K562 (cell line): Measurements from ENCODE around the gene METTL23. TPM values are rescaled to one million over a fixed set of nuclear protein-coding genes. Genes with fewer than 3 reads are reported as not detected.
A peak's percentile ranks its signal among the peaks of the same experiment; 100 is the strongest.

Experiments
- ATAC-seq: fragments of 200-7000 bp; cut with Tn5 transposase; 3 replicates; pipeline ENCODE4 v1.9.1; 2020; ENCODE audit warnings: moderate library complexity
- BruUV-seq: library from RNA; stranded (reverse); fragments of 400-500 nt; replicated peaks from 2 replicates; lab custom pipeline; 2021; lab: Mats Ljungman, UMichigan
- CTCF ChIA-PET: fragments of 300-600 bp; formaldehyde crosslinking; extraction: SDS; loops from one replicate; lab custom pipeline; 2021; ENCODE audit warnings: low intra/inter-chr PET ratio; lab: Yijun Ruan, JAX
- POLR2A ChIA-PET: fragments of 300-600, 350-650 bp; sonication (Branson Sonifier 250); formaldehyde crosslinking; extraction: SDS; loops from one replicate; lab custom pipeline; 2021; ENCODE audit warnings: antibody characterized with exemption, inconsistent platforms; lab: Yijun Ruan, JAX
- DNase-seq, 4 experiments: peaks; one replicate each; pipeline versions ENCODE4 v3.0.0 to v3.0.0-alpha.2; 2011 to 2018; ENCODE audit warnings: low spot score in 3 of 4, mixed read lengths in 3 of 4; ENCODE audit errors: extremely low read depth in 1 of 4
- FAIRE-seq: peaks from 2 replicates; lab custom pipeline; 2011; peaks lifted over from hg19 to GRCh38; lab: Jason Lieb, UNC
- H2AFZ ChIP-seq: 2 replicates; pipeline ENCODE4 v1.6.0; 2011; ENCODE audit warnings: low read depth, low read length, control low read depth, inconsistent platforms
- H3K27ac ChIP-seq: fragments of 200-600 bp; 3 replicates; pipeline ENCODE4 v1.8.0; 2011; ENCODE audit warnings: low read depth, mild to moderate bottlenecking, control low read depth, inconsistent platforms, low read length, moderate library complexity, mixed read lengths; ENCODE audit errors: extremely low read depth
- H3K27me3 ChIP-seq, 2 experiments: fragments of 300-600 bp in 1 of 2; 2 replicates in 1 of 2; 3 replicates in 1 of 2; pipeline versions ENCODE4 v1.6.0 to v1.8.0; 2011; ENCODE audit warnings: inconsistent platforms in 2 of 2, low read length in 2 of 2, mild to moderate bottlenecking in 1 of 2, mixed read lengths in 1 of 2, moderate library complexity in 1 of 2; ENCODE audit not compliant: control insufficient read depth in 2 of 2, insufficient read depth in 2 of 2
- H3K36me3 ChIP-seq: fragments of 300-600 bp; 3 replicates; pipeline ENCODE4 v1.8.0; 2011; ENCODE audit warnings: mild to moderate bottlenecking, low read length, inconsistent platforms; ENCODE audit not compliant: control insufficient read depth, insufficient read depth
- H3K4me1 ChIP-seq, 2 experiments: fragments of 200-600 bp in 1 of 2; replicated peaks in 1 of 2; 2 replicates in 1 of 2; 3 replicates in 1 of 2; pipeline versions ENCODE4 v1.5.1 to v1.8.0; 2011; ENCODE audit warnings: inconsistent platforms in 2 of 2, low read length in 2 of 2, mild to moderate bottlenecking in 1 of 2, mixed read lengths in 1 of 2, moderate library complexity in 1 of 2; ENCODE audit not compliant: control insufficient read depth in 2 of 2, insufficient read depth in 2 of 2
- H3K4me2 ChIP-seq: 2 replicates; pipeline ENCODE4 v1.6.1; 2011; ENCODE audit warnings: low read length, control low read depth, inconsistent platforms, mixed read lengths; ENCODE audit not compliant: insufficient read depth
- H3K4me3 ChIP-seq: fragments of 200-600 bp; sonication (generic), shearing (Covaris generic); 2 replicates; pipeline ENCODE4 v1.5.1; 2016; ENCODE audit warnings: control low read depth, inconsistent platforms
- H3K79me2 ChIP-seq: fragments of 200-600 bp; 3 replicates; pipeline ENCODE4 v1.8.0; 2011; ENCODE audit warnings: low read length, inconsistent platforms; ENCODE audit not compliant: control insufficient read depth, insufficient read depth
- H3K9ac ChIP-seq, 2 experiments: 2 replicates each; pipeline versions ENCODE4 v1.6.0 to v1.6.1; 2011; ENCODE audit warnings: low read depth in 2 of 2, low read length in 2 of 2, control low read depth in 1 of 2, inconsistent platforms in 1 of 2, mild to moderate bottlenecking in 1 of 2, mixed read lengths in 1 of 2; ENCODE audit not compliant: insufficient read depth in 1 of 2
- H3K9me1 ChIP-seq: one replicate; pipeline ENCODE4 v1.6.0; 2011; ENCODE audit warnings: inconsistent platforms, mild to moderate bottlenecking, low read length, moderate library complexity; ENCODE audit not compliant: control insufficient read depth, insufficient read depth
- H3K9me3 ChIP-seq: replicated peaks from 2 replicates; pipeline ENCODE4 v1.5.1; 2011; ENCODE audit warnings: low read depth, low read length, inconsistent platforms; ENCODE audit not compliant: control insufficient read depth, insufficient read depth
- H4K20me1 ChIP-seq: replicated peaks from 2 replicates; pipeline ENCODE4 v1.6.1; 2011; ENCODE audit warnings: low read length, inconsistent platforms, mixed read lengths; ENCODE audit not compliant: control insufficient read depth, insufficient read depth
- C11orf30 ChIP-seq: fragments of 450-650 bp; IDR thresholded peaks from 2 replicates; pipeline ENCODE4 v1.6.1; 2016; ENCODE audit warnings: low read depth, mild to moderate bottlenecking
- HDAC1 ChIP-seq, 2 experiments: fragments of 450-650 bp; IDR thresholded peaks; 2 replicates each; pipeline ENCODE4 v1.6.1; 2016 to 2017; ENCODE audit warnings: inconsistent platforms in 1 of 2, mild to moderate bottlenecking in 1 of 2, moderate library complexity in 1 of 2
- MAFG ChIP-seq: fragments of 450-650 bp; conservative IDR thresholded peaks from 2 replicates; pipeline ENCODE4 v1.6.1; 2016; ENCODE audit warnings: missing genetic modification characterization, missing compliant biosample characterization
- MAFK ChIP-seq: IDR thresholded peaks from 2 replicates; pipeline ENCODE4 v1.6.1; 2011; ENCODE audit warnings: low read length, improper control_type of control experiment
- MYC ChIP-seq, 2 experiments: fragments of 250-450 bp in 1 of 2; sonication (Bioruptor Pico) in 1 of 2; IDR thresholded peaks; 2 replicates each; pipeline versions ENCODE4 v1.5.1 to v1.6.1; 2012 to 2021; ENCODE audit warnings: low read depth in 2 of 2, borderline replicate concordance in 1 of 2, improper control_type of control experiment in 1 of 2, low read length in 1 of 2, mild to moderate bottlenecking in 1 of 2, moderate library complexity in 1 of 2
- ZNF316 ChIP-seq: fragments of 450-650 bp; IDR thresholded peaks from 2 replicates; pipeline ENCODE4 v1.6.1; 2016
- WGBS: fragments of 100-300 bp; shearing (Covaris generic); methylation state at CpG from one replicate; pipeline ENCODE4 v1.1.6; 2016; ENCODE audit warnings: low coverage, mixed read lengths; ENCODE audit not compliant: insufficient coverage; ENCODE audit errors: missing lambda C conversion rate; 5-methylcytosine and 5-hydroxymethylcytosine counted together
- in situ Hi-C: fragments of 300-500 bp; cut with MboI; formaldehyde crosslinking; loops from 4 replicates; pipeline ENCODE4 v1.15.0; 2018; ENCODE audit warnings: inconsistent platforms, mixed read lengths
- intact Hi-C: fragments of 100-400 bp; cut with micrococcal nuclease; formaldehyde crosslinking; loops from 2 replicates; pipeline ENCODE4 v1.14.2; 2022
- polyA plus RNA-seq, 8 experiments: library from polyadenylated mRNA; depleted of rRNA in 4 of 8; stranded (reverse) in 5 of 8; unstranded in 3 of 8; fragments of >200 nt; fragmentation: Nextera tagmentation in 2 of 8; fragmentation: Illumina TruSeq in 1 of 8; extraction: Ambion mirVana in 2 of 8; extraction: Trizol in 1 of 8; gene quantifications; 2 replicates each; pipeline versions ENCODE4 v1.2.1 to v1.2.3, GENCODE V29; 2011 to 2014; ENCODE audit warnings: inconsistent platforms in 1 of 8, missing spikeins in 1 of 8
- total RNA-seq, 7 experiments: library from RNA; depleted of rRNA in 6 of 7; stranded (reverse); fragments of >200 nt in 6 of 7; fragmentation: Illumina TruSeq in 2 of 7; extraction: Trizol in 2 of 7; gene quantifications; 2 replicates each; pipeline versions ENCODE4 v1.2.1 to v1.2.3, GENCODE V29; 2011 to 2021; ENCODE audit warnings: low replicate concordance in 1 of 7

Gene METTL23
- total and polyA plus RNA-seq, 9 of the 15 experiments (the other 6 are each of a cell fraction or from before 2014, with no cell fraction given): 29.4 to 67.3 (median 41.6) TPM

DNA sequence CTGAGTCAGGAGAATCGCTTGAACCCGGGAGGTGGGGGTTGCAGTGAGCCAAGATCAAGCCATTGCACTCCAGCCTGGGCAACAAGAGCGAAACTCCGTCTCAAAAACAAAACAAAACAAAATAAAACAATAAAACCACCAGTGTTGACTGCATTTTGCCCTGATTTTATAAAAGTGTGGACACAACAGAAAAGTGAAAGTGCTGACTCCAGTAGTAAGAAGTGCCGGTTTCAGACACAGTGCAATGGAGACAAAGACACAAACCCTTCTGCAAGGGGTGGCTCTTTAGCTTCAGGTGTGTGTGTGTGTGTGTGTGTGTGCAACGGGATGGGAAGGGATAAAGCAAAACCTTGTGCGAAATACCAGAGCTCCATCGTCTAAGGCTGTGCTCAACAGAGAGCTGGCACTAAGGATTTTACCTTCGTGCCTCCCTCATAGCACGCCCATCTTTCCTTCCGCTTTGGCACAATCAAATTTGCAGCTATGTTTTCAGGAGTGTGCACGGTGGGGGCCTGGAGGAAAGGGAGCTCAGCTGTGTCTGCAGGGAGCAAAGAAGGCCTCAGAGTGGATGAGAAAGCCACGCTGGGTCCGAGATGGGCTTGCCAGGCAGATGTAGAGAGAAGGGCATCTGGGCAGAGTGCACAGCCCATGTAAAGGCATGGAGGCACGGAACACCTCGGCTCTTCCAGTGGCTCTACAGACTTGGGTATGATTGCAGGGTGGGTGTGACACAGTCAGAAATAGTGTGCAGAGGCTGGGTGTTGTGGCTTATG lies 31.4 kb upstream of the METTL23 start:
- FAIRE-seq: no peak
- CTCF ChIA-PET: no interaction called here

More for the DNA sequence above, 31.4 kb upstream of the METTL23 start:
- no peak for DNase-seq
- Histone ChIP-seq H3K27ac (no peak overlapping the region), H3K4me2 (no peak overlapping the region), H3K9me1 (no peaks in the 10 kb centered on the region), H3K9me3 (no peaks in the 10 kb centered on the region), H3K36me3 (no peaks in the 10 kb centered on the region), H3K4me3 (no peak overlapping the region), H4K20me1 (0 out of 2 replicates have a peak, but pooled peaks cover 3% of the 10 kb centered on the region), H3K9ac (no peak overlapping the region), H2AFZ (no peak overlapping the region), H3K27me3 (no peaks in the 10 kb centered on the region), H3K79me2 (no peaks in the 10 kb centered on the region), H3K4me1 (peaks cover 15 to 22% of the 10 kb centered on the region in 2 experiments)
- no peak for ATAC-seq
- BruUV-seq: no TSS peak
- 55% methylated on average over 16 of the region's 16 CpGs for WGBS
- intact Hi-C loops: no loop called here
- POLR2A ChIA-PET: interaction anchor here (0.6 to 2.4 kb wide), 5 partner anchors 12 to 147 kb away, joined by 3 to 10 read pairs (median 3); no protein-coding TSS in a partner anchor
- 0 out of 4 replicates have a peak, but pooled peaks of 1 of the 2 experiments have one; percentile 53 for TF ChIP-seq HDAC1 (IDR thresholded peaks at IDR 0.05)
- TF ChIP-seq MAFG (tag): 0 out of 2 replicates have a peak, but pooled peaks have one; percentile 38
- TF ChIP-seq MYC (IDR thresholded peaks at IDR 0.05; ENCODE audit: low read depth, low read length): no peak
- TF ChIP-seq MYC (CRISPR knock-in tag; IDR thresholded peaks at IDR 0.05; ENCODE audit: borderline replicate concordance, low read depth): no peak
- TF ChIP-seq MAFK: peak; percentile 14; the same call in 1 of the 2 replicates
- peak; percentile 62 for TF ChIP-seq ZNF316
- peak; percentile 54; the same call in 1 of the 2 replicates for TF ChIP-seq C11orf30
- in situ Hi-C loops: no loop called here
